K562 (cell line): ENCODE results near the gene NUPR1. TPM values are rescaled to one million over a fixed set of nuclear protein-coding genes. Genes with fewer than 3 reads are reported as not detected.

Experiments
- GTF2E2 ChIP-seq: fragments of 200-800 bp; sonication (Bioruptor generic); IDR thresholded peaks from 2 replicates; pipeline ENCODE4 v1.6.1; 2016; ENCODE audit warnings: missing genetic modification characterization, missing compliant biosample characterization
- HMGN3 ChIP-seq: IDR thresholded peaks from 2 replicates; pipeline ENCODE4 v1.6.1; 2011; ENCODE audit warnings: borderline replicate concordance, low read depth, mild to moderate bottlenecking, mixed read lengths, low read length; ENCODE audit not compliant: insufficient read length; ENCODE audit errors: extremely low read depth
- L3MBTL2 ChIP-seq: fragments of 450-650 bp; IDR thresholded peaks from 2 replicates; pipeline ENCODE4 v1.6.1; 2016; ENCODE audit warnings: mild to moderate bottlenecking, moderate library complexity
- LCOR ChIP-seq: sonication (generic); formaldehyde crosslinking; IDR thresholded peaks from 2 replicates; pipeline ENCODE4 v1.8.0; 2022; ENCODE audit warnings: mild to moderate bottlenecking, missing genetic modification reagents
- RBM25 ChIP-seq: fragments of 200-400 bp; formaldehyde crosslinking; IDR thresholded peaks from 2 replicates; pipeline ENCODE4 v1.6.1; 2018; ENCODE audit warnings: low read length, low read depth, moderate library complexity; ENCODE audit not compliant: severe bottlenecking
- SP1 ChIP-seq: sonication (generic); formaldehyde crosslinking; IDR thresholded peaks from 2 replicates; pipeline ENCODE4 v1.8.1; 2022; ENCODE audit warnings: mild to moderate bottlenecking, missing genetic modification reagents
- ZFX ChIP-seq: sonication (generic); formaldehyde crosslinking; IDR thresholded peaks from 2 replicates; pipeline ENCODE4 v1.8.0; 2022; ENCODE audit warnings: mild to moderate bottlenecking, missing genetic modification reagents, moderate library complexity
- ZNF175 ChIP-seq: fragments of 200-800 bp; sonication (Bioruptor generic); IDR thresholded peaks from 2 replicates; pipeline ENCODE4 v1.6.1; 2016; ENCODE audit warnings: low read depth, mild to moderate bottlenecking, missing genetic modification characterization, missing compliant biosample characterization
- ZNF584 ChIP-seq: fragments of 200-800 bp; sonication (Bioruptor generic); IDR thresholded peaks from 2 replicates; pipeline ENCODE4 v1.6.1; 2016; ENCODE audit warnings: low read depth, mild to moderate bottlenecking, missing genetic modification characterization, missing compliant biosample characterization
- ZNF79 ChIP-seq: fragments of 250-450 bp; sonication (Bioruptor Pico); IDR thresholded peaks from 2 replicates; pipeline ENCODE4 v1.4.0; 2020; ENCODE audit warnings: low read depth, mild to moderate bottlenecking, moderate library complexity
- polyA plus RNA-seq, 8 experiments: library from polyadenylated mRNA; depleted of rRNA in 4 of 8; stranded (reverse) in 5 of 8; unstranded in 3 of 8; fragments of >200 nt; fragmentation: Nextera tagmentation in 2 of 8; fragmentation: Illumina TruSeq in 1 of 8; extraction: Ambion mirVana in 2 of 8; extraction: Trizol in 1 of 8; gene quantifications; 2 replicates each; pipeline versions ENCODE4 v1.2.1 to v1.2.3, GENCODE V29; 2011 to 2014; ENCODE audit warnings: inconsistent platforms in 1 of 8, missing spikeins in 1 of 8
- total RNA-seq, 7 experiments: library from RNA; depleted of rRNA in 6 of 7; stranded (reverse); fragments of >200 nt in 6 of 7; fragmentation: Illumina TruSeq in 2 of 7; extraction: Trizol in 2 of 7; gene quantifications; 2 replicates each; pipeline versions ENCODE4 v1.2.1 to v1.2.3, GENCODE V29; 2011 to 2021; ENCODE audit warnings: low replicate concordance in 1 of 7
- TF ChIP-seq, protein P1 (sequence below), 2 experiments: fragments of 200-800 bp in 1 of 2; sonication (Bioruptor generic) in 1 of 2; sonication (generic) in 1 of 2; formaldehyde crosslinking in 1 of 2; IDR thresholded peaks in 1 of 2; conservative IDR thresholded peaks in 1 of 2; 2 replicates each; pipeline versions ENCODE4 v1.5.0 to v1.6.1; 2016 to 2020; ENCODE audit warnings: missing compliant biosample characterization in 1 of 2, missing genetic modification characterization in 1 of 2, missing genetic modification reagents in 1 of 2
- TF ChIP-seq, protein P2 (sequence below): sonication (generic); formaldehyde crosslinking; IDR thresholded peaks from 2 replicates; pipeline ENCODE4 v1.8.1; 2023; ENCODE audit warnings: missing genetic modification reagents, mild to moderate bottlenecking, borderline replicate concordance
- TF ChIP-seq, protein P3 (sequence below): fragments of 250-450 bp; sonication (Bioruptor Pico); IDR thresholded peaks from 2 replicates; pipeline ENCODE4 v1.9.0; 2021; ENCODE audit warnings: mild to moderate bottlenecking, inconsistent platforms
- TF ChIP-seq, protein P4 (sequence below): fragments of 450-650 bp; IDR thresholded peaks from 2 replicates; pipeline ENCODE4 v1.6.1; 2016; ENCODE audit warnings: borderline replicate concordance

Gene NUPR1
- total and polyA plus RNA-seq, 9 of the 15 experiments (the other 6 are each of a cell fraction or from before 2014, with no cell fraction given), result 0.07 to 1.5 (median 0.27) TPM

DNA sequence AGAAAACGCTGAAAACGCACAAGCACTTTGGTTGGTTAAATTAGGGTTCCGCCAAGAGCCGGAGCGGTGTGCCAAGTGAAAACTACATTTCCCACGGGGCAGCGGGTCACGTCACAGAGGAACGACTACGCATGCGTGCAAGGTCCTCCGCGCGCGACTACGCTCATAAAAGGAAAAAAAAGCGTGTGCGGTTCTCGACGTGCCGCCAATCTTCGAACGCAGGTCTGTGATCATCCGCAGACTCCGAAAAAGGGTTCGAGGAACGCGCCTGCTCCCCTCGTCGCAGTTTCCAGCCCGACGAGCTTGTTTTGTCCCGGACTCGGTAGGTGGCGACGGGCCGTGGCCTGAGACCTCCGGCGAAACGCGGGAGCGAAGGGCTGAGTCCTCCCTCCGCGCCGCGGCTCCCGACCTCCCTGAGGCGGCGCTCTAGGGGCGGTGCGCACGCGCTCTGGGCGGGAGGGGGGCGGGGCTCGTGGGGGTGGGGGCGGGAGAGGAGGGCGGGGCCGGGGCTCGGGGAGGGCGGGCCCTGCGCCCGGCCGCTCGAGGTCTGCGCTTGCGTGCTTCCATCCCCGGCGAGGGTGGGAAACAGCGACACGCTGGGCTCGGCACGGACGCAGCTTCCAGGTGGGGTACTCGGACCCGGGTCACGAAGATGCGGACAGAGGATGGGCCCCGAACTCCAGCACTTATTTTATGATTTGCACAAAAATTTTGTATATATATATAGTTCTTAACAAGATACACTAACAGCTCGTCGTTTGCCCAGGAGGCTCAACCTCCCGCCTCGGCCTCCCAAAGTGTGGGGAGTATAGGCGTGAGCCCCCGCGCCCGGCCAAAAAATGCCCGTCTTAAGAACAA lies 15.2 kb upstream of the NUPR1 start, which contains the start of gene SGF29 (continued):
- TF ChIP-seq, protein P1, sequence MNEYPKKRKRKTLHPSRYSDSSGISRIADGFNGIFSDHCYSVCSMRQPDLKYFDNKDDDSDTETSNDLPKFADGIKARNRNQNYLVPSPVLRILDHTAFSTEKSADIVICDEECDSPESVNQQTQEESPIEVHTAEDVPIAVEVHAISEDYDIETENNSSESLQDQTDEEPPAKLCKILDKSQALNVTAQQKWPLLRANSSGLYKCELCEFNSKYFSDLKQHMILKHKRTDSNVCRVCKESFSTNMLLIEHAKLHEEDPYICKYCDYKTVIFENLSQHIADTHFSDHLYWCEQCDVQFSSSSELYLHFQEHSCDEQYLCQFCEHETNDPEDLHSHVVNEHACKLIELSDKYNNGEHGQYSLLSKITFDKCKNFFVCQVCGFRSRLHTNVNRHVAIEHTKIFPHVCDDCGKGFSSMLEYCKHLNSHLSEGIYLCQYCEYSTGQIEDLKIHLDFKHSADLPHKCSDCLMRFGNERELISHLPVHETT (CRISPR knock-in tag; conservative IDR thresholded peaks at IDR 0.05 in 1 of 2, IDR thresholded peaks at IDR 0.05 in 1 of 2), result peak in 1 of 2 experiments; percentile 87; a peak in 1 of 4 replicates
- TF ChIP-seq ZNF584, result no peak
- peak; percentile 87 for TF ChIP-seq SP1
- peak; percentile 56; the same call in 1 of the 2 replicates for TF ChIP-seq LCOR
- TF ChIP-seq L3MBTL2, result peak; percentile 91
- TF ChIP-seq, protein P2, sequence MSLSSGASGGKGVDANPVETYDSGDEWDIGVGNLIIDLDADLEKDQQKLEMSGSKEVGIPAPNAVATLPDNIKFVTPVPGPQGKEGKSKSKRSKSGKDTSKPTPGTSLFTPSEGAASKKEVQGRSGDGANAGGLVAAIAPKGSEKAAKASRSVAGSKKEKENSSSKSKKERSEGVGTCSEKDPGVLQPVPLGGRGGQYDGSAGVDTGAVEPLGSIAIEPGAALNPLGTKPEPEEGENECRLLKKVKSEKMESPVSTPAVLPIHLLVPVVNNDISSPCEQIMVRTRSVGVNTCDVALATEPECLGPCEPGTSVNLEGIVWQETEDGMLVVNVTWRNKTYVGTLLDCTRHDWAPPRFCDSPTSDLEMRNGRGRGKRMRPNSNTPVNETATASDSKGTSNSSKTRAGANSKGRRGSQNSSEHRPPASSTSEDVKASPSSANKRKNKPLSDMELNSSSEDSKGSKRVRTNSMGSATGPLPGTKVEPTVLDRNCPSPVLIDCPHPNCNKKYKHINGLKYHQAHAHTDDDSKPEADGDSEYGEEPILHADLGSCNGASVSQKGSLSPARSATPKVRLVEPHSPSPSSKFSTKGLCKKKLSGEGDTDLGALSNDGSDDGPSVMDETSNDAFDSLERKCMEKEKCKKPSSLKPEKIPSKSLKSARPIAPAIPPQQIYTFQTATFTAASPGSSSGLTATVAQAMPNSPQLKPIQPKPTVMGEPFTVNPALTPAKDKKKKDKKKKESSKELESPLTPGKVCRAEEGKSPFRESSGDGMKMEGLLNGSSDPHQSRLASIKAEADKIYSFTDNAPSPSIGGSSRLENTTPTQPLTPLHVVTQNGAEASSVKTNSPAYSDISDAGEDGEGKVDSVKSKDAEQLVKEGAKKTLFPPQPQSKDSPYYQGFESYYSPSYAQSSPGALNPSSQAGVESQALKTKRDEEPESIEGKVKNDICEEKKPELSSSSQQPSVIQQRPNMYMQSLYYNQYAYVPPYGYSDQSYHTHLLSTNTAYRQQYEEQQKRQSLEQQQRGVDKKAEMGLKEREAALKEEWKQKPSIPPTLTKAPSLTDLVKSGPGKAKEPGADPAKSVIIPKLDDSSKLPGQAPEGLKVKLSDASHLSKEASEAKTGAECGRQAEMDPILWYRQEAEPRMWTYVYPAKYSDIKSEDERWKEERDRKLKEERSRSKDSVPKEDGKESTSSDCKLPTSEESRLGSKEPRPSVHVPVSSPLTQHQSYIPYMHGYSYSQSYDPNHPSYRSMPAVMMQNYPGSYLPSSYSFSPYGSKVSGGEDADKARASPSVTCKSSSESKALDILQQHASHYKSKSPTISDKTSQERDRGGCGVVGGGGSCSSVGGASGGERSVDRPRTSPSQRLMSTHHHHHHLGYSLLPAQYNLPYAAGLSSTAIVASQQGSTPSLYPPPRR (CRISPR knock-in tag), result peak; percentile 83; the same call in 1 of the 2 replicates
- TF ChIP-seq, protein P3, sequence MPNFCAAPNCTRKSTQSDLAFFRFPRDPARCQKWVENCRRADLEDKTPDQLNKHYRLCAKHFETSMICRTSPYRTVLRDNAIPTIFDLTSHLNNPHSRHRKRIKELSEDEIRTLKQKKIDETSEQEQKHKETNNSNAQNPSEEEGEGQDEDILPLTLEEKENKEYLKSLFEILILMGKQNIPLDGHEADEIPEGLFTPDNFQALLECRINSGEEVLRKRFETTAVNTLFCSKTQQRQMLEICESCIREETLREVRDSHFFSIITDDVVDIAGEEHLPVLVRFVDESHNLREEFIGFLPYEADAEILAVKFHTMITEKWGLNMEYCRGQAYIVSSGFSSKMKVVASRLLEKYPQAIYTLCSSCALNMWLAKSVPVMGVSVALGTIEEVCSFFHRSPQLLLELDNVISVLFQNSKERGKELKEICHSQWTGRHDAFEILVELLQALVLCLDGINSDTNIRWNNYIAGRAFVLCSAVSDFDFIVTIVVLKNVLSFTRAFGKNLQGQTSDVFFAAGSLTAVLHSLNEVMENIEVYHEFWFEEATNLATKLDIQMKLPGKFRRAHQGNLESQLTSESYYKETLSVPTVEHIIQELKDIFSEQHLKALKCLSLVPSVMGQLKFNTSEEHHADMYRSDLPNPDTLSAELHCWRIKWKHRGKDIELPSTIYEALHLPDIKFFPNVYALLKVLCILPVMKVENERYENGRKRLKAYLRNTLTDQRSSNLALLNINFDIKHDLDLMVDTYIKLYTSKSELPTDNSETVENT (CRISPR knock-in tag), result peak; percentile 98
- TF ChIP-seq ZFX, result peak; percentile 90
- peak; percentile 65; the same call in 1 of the 2 replicates for TF ChIP-seq GTF2E2 (tag)
- TF ChIP-seq HMGN3, result peak; percentile 54
- TF ChIP-seq ZNF175 (CRISPR knock-in tag), result 0 out of 2 replicates have a peak, but pooled peaks have one; percentile 44
- TF ChIP-seq, protein P4, sequence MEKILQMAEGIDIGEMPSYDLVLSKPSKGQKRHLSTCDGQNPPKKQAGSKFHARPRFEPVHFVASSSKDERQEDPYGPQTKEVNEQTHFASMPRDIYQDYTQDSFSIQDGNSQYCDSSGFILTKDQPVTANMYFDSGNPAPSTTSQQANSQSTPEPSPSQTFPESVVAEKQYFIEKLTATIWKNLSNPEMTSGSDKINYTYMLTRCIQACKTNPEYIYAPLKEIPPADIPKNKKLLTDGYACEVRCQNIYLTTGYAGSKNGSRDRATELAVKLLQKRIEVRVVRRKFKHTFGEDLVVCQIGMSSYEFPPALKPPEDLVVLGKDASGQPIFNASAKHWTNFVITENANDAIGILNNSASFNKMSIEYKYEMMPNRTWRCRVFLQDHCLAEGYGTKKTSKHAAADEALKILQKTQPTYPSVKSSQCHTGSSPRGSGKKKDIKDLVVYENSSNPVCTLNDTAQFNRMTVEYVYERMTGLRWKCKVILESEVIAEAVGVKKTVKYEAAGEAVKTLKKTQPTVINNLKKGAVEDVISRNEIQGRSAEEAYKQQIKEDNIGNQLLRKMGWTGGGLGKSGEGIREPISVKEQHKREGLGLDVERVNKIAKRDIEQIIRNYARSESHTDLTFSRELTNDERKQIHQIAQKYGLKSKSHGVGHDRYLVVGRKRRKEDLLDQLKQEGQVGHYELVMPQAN, result peak; percentile 46; the same call in 1 of the 2 replicates
- no peak for TF ChIP-seq ZNF79 (CRISPR knock-in tag)
- TF ChIP-seq RBM25, result peak; percentile 22
